Measurements from ENCODE around the gene FAM240A.
"Not testable (repeated sequence)": the region's sequence is repeated elsewhere in the genome, so short reads cannot be mapped to it uniquely, and the experiment has no call there.

FAM240A gene

GRCh38 chr3:46612324-46612723 lies at the start of gene FAM240A:
Gene FAM240A, plus strand, starts transcription at chr3:46612525. Its CDS starts 159 bp downstream, at chr3:46612684.
- in situ Hi-C loops (cut with HindIII; ENCODE audit: low pct_unique_long_range_greater_than_20kb, low sequenced_read_pairs), result no loop called here
- TF ChIP-seq JUND (IDR thresholded peaks at IDR 0.05; ENCODE audit: low read depth), result no peak
- DNase-seq (ENCODE audit: low read depth in 1 of 2, low spot score in 1 of 2), result no peak

- no peak for DNase-seq (ENCODE audit: low read depth in 1 of 2, low spot score in 1 of 2)
- no peak for TF ChIP-seq JUND (IDR thresholded peaks at IDR 0.05; ENCODE audit: low read depth)
- in situ Hi-C loops (cut with HindIII; ENCODE audit: low pct_unique_long_range_greater_than_20kb, low sequenced_read_pairs), result no loop called here
These were observed 47.9 kb upstream of the FAM240A start for GRCh38 chr3:46564190-46565021.

GRCh38 chr3:46565077-46565476 lies 47.2 kb upstream of the FAM240A start:
- in situ Hi-C loops (cut with HindIII; ENCODE audit: low pct_unique_long_range_greater_than_20kb, low sequenced_read_pairs), result no loop called here
- no peak for TF ChIP-seq JUND (IDR thresholded peaks at IDR 0.05; ENCODE audit: low read depth)
- DNase-seq (ENCODE audit: low read depth in 1 of 2, low spot score in 1 of 2), result no peak

- TF ChIP-seq JUND (IDR thresholded peaks at IDR 0.05; ENCODE audit: low read depth), result no peak
- DNase-seq (ENCODE audit: low read depth in 1 of 2, low spot score in 1 of 2), result no peak
- in situ Hi-C loops (cut with HindIII; ENCODE audit: low pct_unique_long_range_greater_than_20kb, low sequenced_read_pairs), result no loop called here
These were observed 46.7 kb upstream of the FAM240A start for GRCh38 chr3:46565607-46566039.

- in situ Hi-C loops (cut with HindIII; ENCODE audit: low pct_unique_long_range_greater_than_20kb, low sequenced_read_pairs), result no loop called here
- no peak for TF ChIP-seq JUND (IDR thresholded peaks at IDR 0.05; ENCODE audit: low read depth)
- no peak for DNase-seq (ENCODE audit: low read depth in 1 of 2, low spot score in 1 of 2)
These were observed 46.2 kb upstream of the FAM240A start, which contains the start of gene LRRC2 for GRCh38 chr3:46566040-46566641. Gene LRRC2, minus strand, starts transcription at chr3:46566302. Its CDS starts 14,711 bp downstream, at chr3:46551591.

- in situ Hi-C loops (cut with HindIII; ENCODE audit: low pct_unique_long_range_greater_than_20kb, low sequenced_read_pairs), result no loop called here
- DNase-seq (ENCODE audit: low read depth in 1 of 2, low spot score in 1 of 2), result no peak
- no peak for TF ChIP-seq JUND (IDR thresholded peaks at IDR 0.05; ENCODE audit: low read depth)
These were observed 40.6 kb upstream of the FAM240A start for GRCh38 chr3:46571684-46572083.

GRCh38 chr3:46573701-46574100 lies 38.6 kb upstream of the FAM240A start:
- in situ Hi-C loops (cut with HindIII; ENCODE audit: low pct_unique_long_range_greater_than_20kb, low sequenced_read_pairs), result no loop called here
- TF ChIP-seq JUND (IDR thresholded peaks at IDR 0.05; ENCODE audit: low read depth), result no peak
- DNase-seq (ENCODE audit: low read depth in 1 of 2, low spot score in 1 of 2), result no peak

GRCh38 chr3:46574243-46574646 lies 38.1 kb upstream of the FAM240A start:
- in situ Hi-C loops (cut with HindIII; ENCODE audit: low pct_unique_long_range_greater_than_20kb, low sequenced_read_pairs), result no loop called here
- TF ChIP-seq JUND (IDR thresholded peaks at IDR 0.05; ENCODE audit: low read depth), result no peak
- DNase-seq (ENCODE audit: low read depth in 1 of 2, low spot score in 1 of 2), result no peak

- in situ Hi-C loops (cut with HindIII; ENCODE audit: low pct_unique_long_range_greater_than_20kb, low sequenced_read_pairs), result no loop called here
- no peak for TF ChIP-seq JUND (IDR thresholded peaks at IDR 0.05; ENCODE audit: low read depth)
- no peak for DNase-seq (ENCODE audit: low read depth in 1 of 2, low spot score in 1 of 2)
These were observed 37.3 kb upstream of the FAM240A start for GRCh38 chr3:46574881-46575576.

GRCh38 chr3:46575577-46576222 lies 36.6 kb upstream of the FAM240A start:
- in situ Hi-C loops (cut with HindIII; ENCODE audit: low pct_unique_long_range_greater_than_20kb, low sequenced_read_pairs), result no loop called here
- TF ChIP-seq JUND (IDR thresholded peaks at IDR 0.05; ENCODE audit: low read depth), result no peak
- DNase-seq (ENCODE audit: low read depth in 1 of 2, low spot score in 1 of 2), result no peak

GRCh38 chr3:46576386-46576785 lies 35.9 kb upstream of the FAM240A start:
- no peak for TF ChIP-seq JUND (IDR thresholded peaks at IDR 0.05; ENCODE audit: low read depth)

GRCh38 chr3:46576879-46577278 lies 35.4 kb upstream of the FAM240A start:
- no peak for TF ChIP-seq JUND (IDR thresholded peaks at IDR 0.05; ENCODE audit: low read depth)
- in situ Hi-C loops (cut with HindIII; ENCODE audit: low pct_unique_long_range_greater_than_20kb, low sequenced_read_pairs), result no loop called here
- no peak for DNase-seq (ENCODE audit: low read depth in 1 of 2, low spot score in 1 of 2)

More at GRCh38 chr3:46576386-46576785, 35.9 kb upstream of the FAM240A start:
- in situ Hi-C loops (cut with HindIII; ENCODE audit: low pct_unique_long_range_greater_than_20kb, low sequenced_read_pairs), result no loop called here
- DNase-seq (ENCODE audit: low read depth in 1 of 2, low spot score in 1 of 2), result no peak

GRCh38 chr3:46577580-46578249 lies 34.6 kb upstream of the FAM240A start:
- in situ Hi-C loops (cut with HindIII; ENCODE audit: low pct_unique_long_range_greater_than_20kb, low sequenced_read_pairs); DNase-seq (ENCODE audit: low read depth in 1 of 2, low spot score in 1 of 2): not testable (repeated sequence)
